HG02885 (cell line): ENCODE measurements around the gene UGT3A1.

Experiments used
- ATAC-seq: cut with Tn5 transposase; IDR thresholded peaks from one replicate; pipeline ENCODE4 v1.9.1; 2021; ENCODE audit warnings: mild to moderate bottlenecking; ENCODE audit not compliant: unreplicated experiment, poor library complexity

The UGT3A1 gene

DNA sequence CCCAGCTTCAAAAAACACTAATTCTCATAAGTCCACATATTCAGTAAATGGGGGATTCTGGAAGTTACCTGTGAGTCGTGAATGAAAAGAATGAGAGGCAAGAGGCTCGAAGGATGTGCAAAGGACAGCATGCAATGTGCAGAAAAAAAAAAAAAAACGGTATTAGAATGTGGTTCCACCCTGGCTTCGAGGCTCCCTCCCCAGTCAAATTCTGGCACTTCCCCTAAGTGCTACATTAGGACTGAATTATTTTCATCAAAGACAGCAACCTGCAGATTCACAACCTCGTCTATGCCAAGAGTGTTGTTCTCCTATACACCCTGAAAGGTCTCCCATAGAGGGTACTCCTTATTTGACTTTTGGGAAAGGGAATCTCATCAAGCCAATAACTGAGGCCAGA lies 69.3 kb downstream of the UGT3A1 start:
- no peak for ATAC-seq

GRCh38 chr5:35920890-35921289 lies 70.3 kb downstream of the UGT3A1 start:
- no peak for ATAC-seq

DNA sequence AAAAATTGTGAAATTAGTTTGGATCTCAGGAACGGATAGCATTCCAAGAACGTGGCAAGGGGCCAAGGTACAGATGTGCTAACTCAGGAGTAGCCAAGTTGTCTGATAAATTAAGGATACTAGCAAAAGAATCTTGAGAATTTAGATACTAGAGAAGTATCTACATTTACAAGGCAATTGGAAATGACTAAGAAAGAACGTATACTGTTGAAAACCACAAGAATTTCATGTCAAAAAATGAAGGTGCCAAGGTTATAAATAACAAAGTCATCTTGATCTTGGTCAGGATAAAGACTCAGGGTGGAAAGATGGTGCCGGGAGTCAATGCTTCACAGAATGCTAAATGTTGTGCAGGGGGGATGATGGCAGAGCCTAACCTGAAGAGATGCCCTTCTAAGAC lies 72.0 kb downstream of the UGT3A1 start:
- no peak for ATAC-seq

GRCh38 chr5:35908814-35909213 lies 82.4 kb downstream of the UGT3A1 start:
- ATAC-seq, result no peak

DNA sequence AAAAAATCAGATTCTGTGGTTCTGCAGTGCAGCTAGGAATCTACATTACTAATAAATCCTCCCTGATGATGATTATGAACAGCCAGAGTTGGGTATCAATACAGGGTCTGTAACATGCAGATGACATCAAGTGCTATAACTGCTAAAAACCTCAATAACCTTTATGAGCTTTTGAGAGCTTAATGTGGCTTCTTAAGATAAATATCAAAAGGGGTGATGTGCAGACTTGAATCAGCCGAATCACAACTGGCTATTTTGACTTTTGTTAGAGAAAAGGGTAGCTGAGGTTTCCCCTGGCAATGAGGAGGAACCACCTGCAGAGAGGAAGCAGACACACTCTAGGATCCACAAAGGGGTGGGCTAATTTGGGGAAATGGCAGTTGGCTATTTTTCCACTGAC lies 83.0 kb downstream of the UGT3A1 start:
- ATAC-seq, result no peak

DNA sequence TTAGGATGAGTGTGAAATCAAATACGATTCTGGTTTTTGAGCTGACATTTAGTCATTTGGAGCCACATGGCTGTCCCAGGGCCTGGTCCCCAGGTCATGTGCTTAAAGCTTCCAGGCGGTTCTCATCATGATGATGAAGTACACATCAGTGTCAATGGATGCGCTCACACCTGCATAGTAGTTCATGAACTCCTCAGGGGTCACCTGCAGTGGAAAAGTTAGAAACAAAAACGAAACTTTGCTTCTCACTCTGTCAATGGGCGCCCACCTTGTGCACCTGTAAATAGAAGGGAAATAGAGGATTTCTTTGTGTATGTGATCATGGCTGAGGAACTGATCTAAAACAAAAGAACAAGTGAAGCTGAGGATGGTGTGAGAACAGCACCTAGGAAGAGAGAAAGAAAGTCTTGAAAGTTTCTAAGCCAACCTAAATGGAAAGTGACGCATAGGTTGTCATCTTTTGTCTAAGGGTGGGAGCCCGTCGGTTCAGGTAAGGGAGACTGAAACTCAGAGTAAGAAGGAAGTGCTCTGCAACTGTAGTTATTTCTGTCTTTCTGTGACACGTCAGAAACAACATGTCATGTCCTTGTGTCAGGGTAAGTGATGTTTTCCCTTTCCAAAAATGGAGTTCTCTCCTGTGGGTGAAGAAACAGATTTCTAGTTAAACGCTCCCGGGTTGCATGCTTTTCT lies 86.6 kb downstream of the UGT3A1 start:
- peak; percentile 74 for ATAC-seq

DNA sequence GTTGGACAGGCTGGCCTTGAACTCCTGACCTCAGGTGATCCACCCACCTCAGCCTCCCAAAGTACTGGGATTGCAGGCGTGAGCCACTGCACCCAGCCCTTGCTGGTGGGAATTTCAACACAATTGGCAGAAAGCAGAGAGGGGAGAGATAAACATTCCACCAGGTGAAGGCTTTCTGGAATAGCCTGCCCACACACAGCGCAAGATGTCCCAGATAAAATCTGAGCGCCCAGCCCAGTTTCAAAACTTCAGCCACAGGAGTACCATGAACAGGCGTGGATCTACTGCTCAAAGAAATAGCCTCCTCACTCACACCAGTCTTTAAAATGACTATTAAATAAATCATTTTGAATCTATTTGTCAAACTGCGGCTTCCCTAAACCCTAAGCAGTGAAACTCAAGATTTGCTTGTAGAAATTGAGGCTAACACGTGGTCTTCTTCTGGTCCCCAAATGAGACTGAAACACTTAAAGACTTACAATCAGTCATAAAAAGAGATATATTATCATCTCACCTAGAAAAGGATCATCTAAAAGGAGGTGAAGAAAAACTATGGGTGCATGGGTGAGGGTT lies 87.5 kb downstream of the UGT3A1 start:
- ATAC-seq, result no peak

DNA sequence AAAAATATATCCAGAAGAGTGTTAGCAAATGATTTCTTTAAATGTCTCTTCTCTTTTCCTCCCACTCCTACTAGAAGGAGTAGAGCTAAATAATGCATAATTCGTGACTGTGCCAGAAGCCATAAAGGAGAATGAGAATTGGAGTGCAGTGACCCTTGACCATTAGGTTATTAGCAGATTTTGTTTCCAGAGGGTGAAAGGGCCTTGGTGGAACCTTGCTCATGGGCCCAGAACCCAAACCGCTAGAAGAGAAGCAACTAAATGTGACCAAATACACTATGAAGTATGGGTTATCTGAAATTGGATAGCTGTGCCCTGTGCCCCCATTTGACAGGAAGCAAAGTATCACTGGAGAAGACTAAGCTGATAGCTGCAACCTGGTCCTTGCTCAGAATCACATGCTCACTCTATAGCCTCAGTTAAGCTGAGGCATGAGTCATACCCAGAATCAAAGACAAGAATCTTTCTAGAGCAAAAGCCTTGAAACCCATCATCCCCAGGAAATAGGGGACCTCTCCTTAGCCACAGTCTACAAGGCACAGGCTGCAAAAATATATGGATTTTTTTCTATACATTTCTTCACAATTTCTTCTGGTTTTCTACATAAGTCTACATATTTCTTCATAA lies 89.0 kb downstream of the UGT3A1 start:
- peak; percentile 63 for ATAC-seq
